Activated naive CD4-positive, alpha-beta T cell treated with anti-CD3 and anti-CD28 coated beads for 36 hours (primary cell): ENCODE data around the gene ETFA. TPM values are rescaled to one million over a fixed set of nuclear protein-coding genes. Genes with fewer than 3 reads are reported as not detected.

Experiments used
- CTCF ChIA-PET: fragments of 350-600 bp; sonication (Branson Sonifier 250); formaldehyde crosslinking; loops from one replicate; lab custom pipeline; 2021; ENCODE audit warnings: antibody characterized with exemption; lab: Charles Lee
- DNase-seq: peaks from one replicate; pipeline ENCODE4 v3.0.0-alpha.2; 2020
- H3K27ac Mint-ChIP-seq: one replicate; pipeline ENCODE4 v1.8.0; 2021; ENCODE audit warnings: mild to moderate bottlenecking, mixed read lengths
- H3K27me3 Mint-ChIP-seq: one replicate; pipeline ENCODE4 v1.8.0; 2021; ENCODE audit warnings: low read depth, mixed read lengths
- H3K36me3 Mint-ChIP-seq: one replicate; pipeline ENCODE4 v1.8.0; 2021; ENCODE audit warnings: low read depth, mixed read lengths
- H3K4me1 Mint-ChIP-seq: one replicate; pipeline ENCODE4 v1.8.0; 2021; ENCODE audit warnings: low read depth, mixed read lengths
- H3K4me3 Mint-ChIP-seq: one replicate; pipeline ENCODE4 v1.8.0; 2021; ENCODE audit warnings: mild to moderate bottlenecking, moderate library complexity, mixed read lengths
- H3K9me3 Mint-ChIP-seq: one replicate; pipeline ENCODE4 v1.8.0; 2021; ENCODE audit warnings: mixed read lengths
- intact Hi-C: fragments of 100-400 bp; cut with micrococcal nuclease; formaldehyde crosslinking; loops from one replicate; pipeline ENCODE4 v1.15.1; 2023
- total RNA-seq, 2 experiments: library from RNA; stranded (reverse); gene quantifications; one replicate each; pipeline ENCODE4 v1.2.3, GENCODE V29; 2021

ETFA gene
- total RNA-seq, 2 experiments from 2014 or later, result 158 to 166 TPM

DNA sequence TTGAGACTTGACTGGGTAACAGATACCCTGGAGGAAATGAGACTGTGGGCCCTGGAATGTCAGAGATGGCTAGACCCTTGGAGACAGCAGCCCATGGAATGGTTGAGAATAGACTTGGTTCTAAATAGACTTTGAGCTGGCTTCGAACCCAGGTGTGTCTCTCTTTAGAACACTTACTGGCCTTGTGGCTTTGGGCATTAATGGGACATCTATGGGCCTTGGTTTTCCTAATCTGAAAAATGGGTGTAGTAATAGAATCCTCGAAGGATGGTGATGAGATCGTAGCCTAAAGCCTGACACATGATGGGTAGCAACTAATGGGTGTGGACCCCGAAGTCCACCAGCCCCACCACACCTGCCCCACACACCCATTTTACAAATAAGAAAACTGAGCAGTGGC lies 132.2 kb downstream of the ETFA start:
- Mint-ChIP-seq H3K27ac (no peak overlapping the region), H3K27me3 (peaks cover 38% of the 10 kb centered on the region), H3K9me3 (no peaks in the 10 kb centered on the region), H3K36me3 (no peaks in the 10 kb centered on the region), H3K4me3 (no peak overlapping the region), H3K4me1 (peaks cover 11% of the 10 kb centered on the region)
- CTCF ChIA-PET, result interaction anchor here (1.2 kb wide), 1 partner anchor 32 kb away, joined by 3 read pairs; no protein-coding TSS in a partner anchor
- no peak for DNase-seq
- intact Hi-C loops, result no loop called here

GRCh38 chr15:76178296-76179000 lies 132.8 kb downstream of the ETFA start:
- no peak overlapping the region for H3K27ac Mint-ChIP-seq
- no peaks in the 10 kb centered on the region for H3K36me3 Mint-ChIP-seq
- H3K9me3 Mint-ChIP-seq, result no peaks in the 10 kb centered on the region
- peaks cover 11% of the 10 kb centered on the region for H3K4me1 Mint-ChIP-seq
- intact Hi-C loops, result no loop called here
- no peak overlapping the region for H3K4me3 Mint-ChIP-seq
- H3K27me3 Mint-ChIP-seq, result peaks cover 35% of the 10 kb centered on the region
- CTCF ChIA-PET, result no interaction called here
- DNase-seq, result no peak

GRCh38 chr15:76177491-76178040 lies 133.7 kb downstream of the ETFA start:
- Mint-ChIP-seq H3K27me3 (peaks cover 39% of the 10 kb centered on the region), H3K27ac (no peak overlapping the region), H3K9me3 (no peaks in the 10 kb centered on the region), H3K4me1 (peaks cover 11% of the 10 kb centered on the region), H3K4me3 (no peak overlapping the region), H3K36me3 (no peaks in the 10 kb centered on the region)
- CTCF ChIA-PET, result no interaction called here
- no peak for DNase-seq
- intact Hi-C loops, result no loop called here

DNA sequence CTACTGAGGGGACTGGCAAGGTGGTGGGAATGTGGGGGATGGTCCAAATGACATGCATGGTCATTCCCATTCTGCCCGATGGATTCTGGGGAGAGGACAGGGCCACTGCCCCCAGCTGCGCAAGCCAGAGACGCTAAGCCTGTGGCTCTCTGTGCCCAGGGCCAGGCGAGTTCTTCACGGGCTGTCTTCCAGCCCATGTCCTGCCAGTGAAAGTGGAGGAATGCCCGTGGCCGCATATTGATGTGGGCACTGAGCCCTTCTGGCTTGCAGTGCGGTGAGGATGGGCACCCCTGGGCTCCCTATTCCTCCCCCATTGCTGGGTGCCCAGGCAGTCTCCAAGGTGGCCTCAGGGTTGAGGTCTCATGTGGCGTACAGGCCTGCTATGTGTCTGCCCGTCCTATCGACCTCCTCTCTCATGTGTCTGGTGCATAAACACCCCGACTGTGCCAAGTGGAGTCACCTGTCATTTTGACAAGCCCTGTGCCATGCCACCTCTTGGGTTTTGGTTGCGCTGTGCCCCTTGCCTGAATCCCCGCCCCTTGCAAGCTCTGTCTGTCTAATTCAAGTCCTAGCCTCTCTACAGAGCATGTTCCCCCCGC lies 134.7 kb downstream of the ETFA start:
- Mint-ChIP-seq H3K27me3 (peaks cover 38% of the 10 kb centered on the region), H3K4me1 (peaks cover 5% of the 10 kb centered on the region), H3K27ac (no peak overlapping the region), H3K36me3 (no peaks in the 10 kb centered on the region), H3K4me3 (no peak overlapping the region), H3K9me3 (no peaks in the 10 kb centered on the region)
- CTCF ChIA-PET, result no interaction called here
- DNase-seq, result no peak
- intact Hi-C loops, result no loop called here

DNA sequence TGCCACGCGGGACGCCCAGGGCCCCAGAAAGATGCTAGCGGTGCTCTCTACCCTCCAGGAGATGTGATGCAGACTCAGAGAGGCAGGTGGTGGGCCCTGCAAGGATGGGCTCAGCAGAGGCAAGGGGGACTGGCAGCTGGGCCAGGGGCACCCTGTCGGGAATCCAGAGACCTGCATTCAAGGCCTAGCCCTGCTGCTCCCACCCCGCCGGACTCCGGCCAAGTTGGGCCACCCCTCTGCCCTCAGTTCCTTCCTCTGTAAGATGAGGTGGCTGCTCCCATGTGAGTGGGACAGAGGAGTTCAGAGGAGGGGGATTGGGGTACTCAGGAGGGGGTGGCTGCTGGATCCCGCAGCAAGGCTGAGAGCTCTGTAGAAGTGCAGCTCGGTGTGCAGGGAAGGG lies 135.2 kb downstream of the ETFA start:
- CTCF ChIA-PET, result no interaction called here
- H3K9me3 Mint-ChIP-seq, result no peaks in the 10 kb centered on the region
- intact Hi-C loops, result no loop called here

GRCh38 chr15:76175442-76175841 lies 135.8 kb downstream of the ETFA start:
- no peak overlapping the region for H3K27ac Mint-ChIP-seq
- CTCF ChIA-PET, result no interaction called here
- H3K4me3 Mint-ChIP-seq, result no peak overlapping the region
- H3K9me3 Mint-ChIP-seq, result no peaks in the 10 kb centered on the region
- no peak for DNase-seq
- H3K36me3 Mint-ChIP-seq, result no peaks in the 10 kb centered on the region
- intact Hi-C loops, result no loop called here
- H3K4me1 Mint-ChIP-seq, result no peaks in the 10 kb centered on the region
- peaks cover 34% of the 10 kb centered on the region for H3K27me3 Mint-ChIP-seq

More for the DNA sequence above, 135.2 kb downstream of the ETFA start:
- Mint-ChIP-seq H3K27me3 (peaks cover 34% of the 10 kb centered on the region), H3K36me3 (no peaks in the 10 kb centered on the region), H3K4me3 (no peak overlapping the region), H3K27ac (no peak overlapping the region), H3K4me1 (no peaks in the 10 kb centered on the region)
- DNase-seq, result no peak

DNA sequence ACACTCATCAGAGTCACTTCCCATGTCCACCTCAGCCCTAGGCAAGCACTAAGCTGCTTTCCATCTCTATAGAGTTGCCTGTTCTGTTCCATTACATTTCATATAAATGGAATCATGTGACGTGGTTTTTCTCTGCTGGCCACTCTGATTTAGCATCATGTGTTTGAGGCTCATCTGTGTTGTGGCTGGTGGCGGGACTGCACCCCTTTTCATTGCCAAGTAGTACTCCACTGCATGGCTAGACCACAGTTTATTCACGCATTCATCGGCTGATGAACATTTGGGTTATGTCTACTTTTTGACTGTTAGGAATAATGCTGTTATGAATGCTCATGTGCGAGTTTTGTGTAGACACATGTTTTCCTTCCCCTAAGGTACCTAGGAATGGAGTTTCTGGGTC lies 136.6 kb downstream of the ETFA start:
- Mint-ChIP-seq H3K27ac (no peak overlapping the region), H3K27me3 (peaks cover 31% of the 10 kb centered on the region), H3K4me3 (no peak overlapping the region), H3K4me1 (no peaks in the 10 kb centered on the region), H3K36me3 (no peaks in the 10 kb centered on the region), H3K9me3 (no peaks in the 10 kb centered on the region)
- CTCF ChIA-PET, result interaction anchor here (1.0 kb wide), 1 partner anchor 35 kb away, joined by 3 read pairs; no protein-coding TSS in a partner anchor
- intact Hi-C loops, result no loop called here
- DNase-seq, result no peak

GRCh38 chr15:76173317-76173834 lies 137.9 kb downstream of the ETFA start:
- H3K4me1 Mint-ChIP-seq, result no peaks in the 10 kb centered on the region
- H3K4me3 Mint-ChIP-seq, result no peak overlapping the region
- no peak for DNase-seq
- H3K27me3 Mint-ChIP-seq, result peaks cover 23% of the 10 kb centered on the region
- CTCF ChIA-PET, result interaction anchor here (1.0 kb wide), 1 partner anchor 34 kb away, joined by 3 read pairs; no protein-coding TSS in a partner anchor
- no peaks in the 10 kb centered on the region for H3K9me3 Mint-ChIP-seq
- no peaks in the 10 kb centered on the region for H3K36me3 Mint-ChIP-seq
- intact Hi-C loops, result no loop called here
- H3K27ac Mint-ChIP-seq, result no peak overlapping the region

GRCh38 chr15:76172782-76173181 lies 138.5 kb downstream of the ETFA start:
- Mint-ChIP-seq H3K4me3 (no peak overlapping the region), H3K36me3 (no peaks in the 10 kb centered on the region), H3K9me3 (no peaks in the 10 kb centered on the region), H3K4me1 (no peaks in the 10 kb centered on the region), H3K27me3 (peaks cover 19% of the 10 kb centered on the region), H3K27ac (no peak overlapping the region)
- intact Hi-C loops, result no loop called here
- CTCF ChIA-PET, result no interaction called here
- no peak for DNase-seq

- no peaks in the 10 kb centered on the region for H3K4me1 Mint-ChIP-seq
- H3K27me3 Mint-ChIP-seq, result peaks cover 8% of the 10 kb centered on the region
- no peak overlapping the region for H3K27ac Mint-ChIP-seq
- CTCF ChIA-PET, result no interaction called here
- DNase-seq, result no peak
- H3K36me3 Mint-ChIP-seq, result no peaks in the 10 kb centered on the region
- intact Hi-C loops, result no loop called here
- no peaks in the 10 kb centered on the region for H3K9me3 Mint-ChIP-seq
- H3K4me3 Mint-ChIP-seq, result no peak overlapping the region
Measured at GRCh38 chr15:76169911-76170800, 141.1 kb downstream of the ETFA start.

GRCh38 chr15:76169018-76169417 lies 142.3 kb downstream of the ETFA start:
- no peak for DNase-seq
- Mint-ChIP-seq H3K9me3 (no peaks in the 10 kb centered on the region), H3K4me1 (no peaks in the 10 kb centered on the region), H3K27ac (no peak overlapping the region), H3K4me3 (no peak overlapping the region), H3K27me3 (peaks cover 8% of the 10 kb centered on the region), H3K36me3 (no peaks in the 10 kb centered on the region)
- intact Hi-C loops, result no loop called here
- CTCF ChIA-PET, result no interaction called here
